SK-N-SH treated with all-trans-retinoic acid at 6 μM for 48 hours (cell line): ENCODE data around the gene USF3.

Source experiments
- ARNTL ChIP-seq: fragments of 450-650 bp; formaldehyde crosslinking; IDR thresholded peaks from 2 replicates; pipeline ENCODE4 v1.5.0; 2020; ENCODE audit warnings: low read depth, mild to moderate bottlenecking, moderate library complexity, borderline replicate concordance
- CREB5 ChIP-seq: fragments of 250-450 bp; sonication (Bioruptor Pico); IDR thresholded peaks from 2 replicates; pipeline ENCODE4 v1.5.1; 2020; ENCODE audit warnings: low read depth, mild to moderate bottlenecking, moderate library complexity
- GLIS3 ChIP-seq: fragments of 250-450 bp; sonication (Bioruptor Pico); IDR thresholded peaks from 2 replicates; pipeline ENCODE4 v1.5.0; 2020; ENCODE audit warnings: mild to moderate bottlenecking, moderate library complexity
- ISL1 ChIP-seq: fragments of 250-450 bp; sonication (Bioruptor Pico); IDR thresholded peaks from 2 replicates; pipeline ENCODE4 v2.1.2; 2022; ENCODE audit warnings: mild to moderate bottlenecking, moderate library complexity
- PATZ1 ChIP-seq: fragments of 250-450 bp; sonication (Bioruptor Pico); IDR thresholded peaks from 2 replicates; pipeline ENCODE4 v1.8.0; 2020; ENCODE audit warnings: mild to moderate bottlenecking, moderate library complexity, borderline replicate concordance
- POU6F1 ChIP-seq: fragments of 250-450 bp; sonication (Bioruptor Pico); IDR thresholded peaks from 2 replicates; pipeline ENCODE4 v1.8.0; 2021; ENCODE audit warnings: low read depth, mild to moderate bottlenecking, moderate library complexity, borderline replicate concordance
- PPARA ChIP-seq: fragments of 250-450 bp; sonication (Bioruptor Pico); IDR thresholded peaks from 2 replicates; pipeline ENCODE4 v1.5.0; 2020; ENCODE audit warnings: mild to moderate bottlenecking, borderline replicate concordance
- TCF4 ChIP-seq: fragments of 250-450 bp; sonication (Bioruptor Pico); IDR thresholded peaks from 2 replicates; pipeline ENCODE4 v1.8.0; 2021; ENCODE audit warnings: mild to moderate bottlenecking, moderate library complexity, borderline replicate concordance
- TOX ChIP-seq: fragments of 250-450 bp; sonication (Bioruptor Pico); IDR thresholded peaks from 2 replicates; pipeline ENCODE4 v1.8.0; 2021; ENCODE audit warnings: mild to moderate bottlenecking, moderate library complexity, borderline replicate concordance
- TSHZ2 ChIP-seq: fragments of 250-450 bp; sonication (Bioruptor Pico); IDR thresholded peaks from 2 replicates; pipeline ENCODE4 v1.5.0; 2020; ENCODE audit warnings: mild to moderate bottlenecking, moderate library complexity
- ZC3H10 ChIP-seq: fragments of 250-450 bp; sonication (Bioruptor Pico); IDR thresholded peaks from 2 replicates; pipeline ENCODE4 v1.5.1; 2021; ENCODE audit warnings: mild to moderate bottlenecking, moderate library complexity
- ZFP3 ChIP-seq: fragments of 250-450 bp; sonication (Bioruptor Pico); IDR thresholded peaks from 2 replicates; pipeline ENCODE4 v1.5.0; 2020; ENCODE audit warnings: mild to moderate bottlenecking, moderate library complexity
- TF ChIP-seq, protein P1 (sequence below): fragments of 250-450 bp; sonication (Bioruptor Pico); IDR thresholded peaks from 2 replicates; pipeline ENCODE4 v1.5.1; 2021; ENCODE audit warnings: mild to moderate bottlenecking, moderate library complexity

DNA sequence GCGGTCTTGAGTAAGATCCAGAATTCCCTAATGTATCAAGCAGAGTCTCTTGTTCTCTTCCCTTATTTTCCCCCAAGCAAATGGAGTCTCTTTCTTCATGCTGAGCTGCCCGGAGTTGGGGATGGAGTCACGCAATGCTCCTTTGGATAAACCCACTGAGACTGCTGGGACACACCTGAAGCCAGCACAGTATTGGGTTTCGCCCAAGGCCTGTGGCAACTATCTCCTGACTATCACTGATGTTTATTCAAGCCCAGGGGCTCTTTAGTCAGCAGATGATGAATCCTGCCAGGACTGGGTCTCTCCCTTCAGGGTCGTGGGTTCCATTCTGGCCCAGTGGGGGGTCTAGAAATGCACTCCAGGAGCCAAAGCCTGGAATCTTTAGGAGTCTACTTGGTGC, 11.3 kb downstream of the USF3 start:
- TF ChIP-seq ZFP3 (CRISPR knock-in tag) (no peak), POU6F1 (CRISPR knock-in tag) (no peak), ARNTL (no peak), PATZ1 (CRISPR knock-in tag) (no peak), TCF4 (CRISPR knock-in tag) (no peak), ZC3H10 (CRISPR knock-in tag) (no peak), ISL1 (CRISPR knock-in tag) (no peak), CREB5 (no peak), PPARA (CRISPR knock-in tag) (no peak), TOX (no peak), GLIS3 (CRISPR knock-in tag) (no peak), TSHZ2 (CRISPR knock-in tag) (no peak)
- TF ChIP-seq, protein P1, sequence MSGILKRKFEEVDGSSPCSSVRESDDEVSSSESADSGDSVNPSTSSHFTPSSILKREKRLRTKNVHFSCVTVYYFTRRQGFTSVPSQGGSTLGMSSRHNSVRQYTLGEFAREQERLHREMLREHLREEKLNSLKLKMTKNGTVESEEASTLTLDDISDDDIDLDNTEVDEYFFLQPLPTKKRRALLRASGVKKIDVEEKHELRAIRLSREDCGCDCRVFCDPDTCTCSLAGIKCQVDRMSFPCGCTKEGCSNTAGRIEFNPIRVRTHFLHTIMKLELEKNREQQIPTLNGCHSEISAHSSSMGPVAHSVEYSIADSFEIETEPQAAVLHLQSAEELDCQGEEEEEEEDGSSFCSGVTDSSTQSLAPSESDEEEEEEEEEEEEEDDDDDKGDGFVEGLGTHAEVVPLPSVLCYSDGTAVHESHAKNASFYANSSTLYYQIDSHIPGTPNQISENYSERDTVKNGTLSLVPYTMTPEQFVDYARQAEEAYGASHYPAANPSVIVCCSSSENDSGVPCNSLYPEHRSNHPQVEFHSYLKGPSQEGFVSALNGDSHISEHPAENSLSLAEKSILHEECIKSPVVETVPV (CRISPR knock-in tag), result no peak
